ENCODE results near the gene TCF23.

The TCF23 gene

DNA sequence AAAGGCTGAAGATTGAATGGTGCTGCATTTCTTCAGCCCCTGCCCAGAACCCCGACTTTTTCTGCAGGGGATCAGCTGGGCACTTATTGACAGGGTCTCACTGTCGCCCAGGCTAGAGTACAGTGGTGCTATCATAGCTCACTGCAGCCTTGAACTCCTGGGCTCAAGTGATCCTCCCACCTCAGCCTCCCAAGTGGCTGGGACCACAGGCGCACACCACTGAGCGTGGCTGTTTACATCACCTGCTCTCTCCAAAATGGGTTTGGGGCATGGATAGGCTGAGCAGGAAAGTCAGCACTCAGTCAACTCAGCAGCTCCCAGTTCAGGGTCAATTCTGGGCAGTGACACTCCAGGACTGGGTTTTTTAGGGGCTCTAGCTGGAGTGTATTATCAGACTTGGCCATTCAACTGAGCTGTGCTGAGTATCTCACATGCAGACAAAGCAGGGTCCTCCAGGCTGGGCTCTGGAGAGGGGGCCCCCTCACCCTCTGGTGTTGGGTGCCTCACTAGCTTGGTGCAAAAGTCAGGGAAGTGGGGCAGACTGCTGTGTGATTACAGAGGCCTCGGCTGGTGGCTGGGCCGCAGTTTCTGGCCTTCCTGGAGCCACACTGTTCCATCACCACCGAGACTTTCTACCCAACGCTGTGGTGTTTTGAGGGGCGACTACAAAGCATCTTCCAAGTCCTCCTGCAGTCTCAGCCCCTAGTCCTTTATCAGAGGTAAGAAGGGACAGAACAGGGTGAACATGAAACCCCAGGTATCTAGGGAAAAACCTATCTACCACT lies 20.7 kb upstream of the TCF23 start:
- FAIRE-seq, result no peak
- no peak for DNase-seq (ENCODE audit: insufficient read length, low spot score)
- TF ChIP-seq TAF1 (IDR thresholded peaks at IDR 0.05; ENCODE audit: low read depth, low read length) (no peak), SPI1 (IDR thresholded peaks at IDR 0.05; ENCODE audit: low read depth, low read length) (no peak)

DNA sequence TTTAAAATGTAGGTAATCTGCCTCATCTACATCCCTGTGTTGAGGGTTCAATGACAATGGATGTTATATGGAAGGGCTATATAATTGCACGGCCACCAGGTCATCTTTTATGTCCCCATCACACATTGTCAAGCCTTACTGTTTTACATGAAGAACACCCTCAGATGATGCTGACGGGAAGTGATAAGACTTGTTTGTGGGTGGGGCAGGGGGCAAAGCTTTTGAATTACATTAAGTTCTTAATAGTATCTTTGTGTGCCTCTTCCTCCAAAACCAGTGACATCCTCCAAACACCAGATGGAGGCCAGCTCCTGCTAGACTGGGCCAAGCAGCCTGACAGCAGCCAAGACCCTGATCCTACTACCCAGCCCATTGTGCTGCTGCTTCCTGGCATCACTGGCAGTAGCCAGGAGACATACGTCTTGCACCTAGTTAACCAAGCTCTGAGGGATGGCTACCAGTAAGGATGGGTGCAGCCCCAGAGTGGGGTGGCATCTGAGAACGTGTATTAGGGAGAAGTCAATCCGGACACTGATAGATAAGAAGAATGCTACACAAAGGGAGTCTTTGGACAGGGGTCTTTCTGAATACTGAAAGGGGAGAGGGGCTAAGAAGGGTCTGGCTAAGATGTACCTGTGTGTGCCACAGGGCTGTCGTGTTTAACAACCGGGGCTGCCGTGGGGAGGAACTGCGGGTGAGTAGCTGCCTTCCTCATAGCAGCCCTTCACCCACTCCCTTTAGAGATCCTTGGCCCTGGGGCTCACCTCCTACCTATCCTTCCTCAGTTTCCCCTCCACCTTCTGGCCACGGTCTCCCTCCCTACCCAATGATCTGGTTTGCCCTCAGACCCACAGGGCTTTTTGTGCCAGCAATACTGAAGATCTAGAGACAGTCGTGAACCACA lies 19.9 kb upstream of the TCF23 start:
- TF ChIP-seq POLR2A (IDR thresholded peaks at IDR 0.05; ENCODE audit: low read depth, low read length) (no peak), PAX5 (IDR thresholded peaks at IDR 0.05; ENCODE audit: insufficient read depth, low read length, severe bottlenecking) (no peak), TAF1 (IDR thresholded peaks at IDR 0.05; ENCODE audit: low read depth, low read length) (no peak), SPI1 (IDR thresholded peaks at IDR 0.05; ENCODE audit: low read depth, low read length) (no peak), POLR2AphosphoS5 (IDR thresholded peaks at IDR 0.05; ENCODE audit: low read depth, low read length) (no peak), POU2F2 (IDR thresholded peaks at IDR 0.05; ENCODE audit: low read depth, low read length) (no peak)
- FAIRE-seq (no peak), DNase-seq (ENCODE audit: insufficient read length, low spot score) (no peak)

DNA sequence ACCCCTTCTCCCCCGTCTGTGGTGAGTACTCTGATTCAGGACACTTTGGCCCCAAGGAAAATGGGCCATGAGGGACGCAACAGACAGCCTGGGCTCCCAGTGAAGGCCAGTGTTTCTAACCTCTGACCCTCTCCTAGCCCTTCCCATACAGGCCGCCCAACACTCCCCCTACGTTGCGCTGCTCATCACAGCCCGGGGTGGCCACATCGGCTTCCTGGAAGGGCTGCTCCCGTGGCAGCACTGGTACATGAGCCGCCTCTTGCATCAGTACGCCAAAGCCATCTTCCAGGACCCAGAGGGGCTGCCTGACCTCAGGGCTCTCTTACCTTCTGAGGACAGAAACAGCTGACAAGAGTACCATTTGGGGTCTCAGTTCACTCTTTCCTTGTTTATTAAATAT lies 18.4 kb upstream of the TCF23 start:
- DNase-seq (ENCODE audit: insufficient read length, low spot score), result no peak
- TF ChIP-seq TAF1 (IDR thresholded peaks at IDR 0.05; ENCODE audit: low read depth, low read length), result no peak
- TF ChIP-seq POU2F2 (IDR thresholded peaks at IDR 0.05; ENCODE audit: low read depth, low read length), result no peak
- TF ChIP-seq PAX5 (IDR thresholded peaks at IDR 0.05; ENCODE audit: insufficient read depth, low read length, severe bottlenecking), result no peak
- TF ChIP-seq POLR2A (IDR thresholded peaks at IDR 0.05; ENCODE audit: low read depth, low read length), result no peak
- TF ChIP-seq SPI1 (IDR thresholded peaks at IDR 0.05; ENCODE audit: low read depth, low read length), result no peak
- no peak for TF ChIP-seq POLR2AphosphoS5 (IDR thresholded peaks at IDR 0.05; ENCODE audit: low read depth, low read length)
- no peak for FAIRE-seq

DNA sequence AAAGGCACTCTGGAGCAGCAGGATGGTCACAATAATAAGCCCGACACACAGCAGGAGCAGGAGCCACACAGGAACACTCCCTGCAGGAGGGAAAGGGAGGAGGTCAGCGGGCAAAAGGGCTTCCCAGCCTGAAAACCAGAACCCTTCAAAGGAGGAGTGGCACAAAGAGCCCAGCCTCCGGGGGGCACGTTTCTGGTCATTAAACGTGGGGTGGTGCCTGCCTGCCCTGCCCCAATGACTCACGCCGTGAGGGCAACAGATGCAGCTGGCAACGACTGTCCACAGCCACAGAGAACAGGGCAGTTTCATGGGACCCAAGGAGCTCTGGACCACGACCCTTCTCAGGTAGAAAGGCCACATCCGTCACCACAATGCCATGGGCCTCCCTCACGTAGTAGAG lies 17.4 kb upstream of the TCF23 start:
- TF ChIP-seq POLR2AphosphoS5 (IDR thresholded peaks at IDR 0.05; ENCODE audit: low read depth, low read length) (no peak), SPI1 (IDR thresholded peaks at IDR 0.05; ENCODE audit: low read depth, low read length) (no peak), POLR2A (IDR thresholded peaks at IDR 0.05; ENCODE audit: low read depth, low read length) (no peak), POU2F2 (IDR thresholded peaks at IDR 0.05; ENCODE audit: low read depth, low read length) (no peak), TAF1 (IDR thresholded peaks at IDR 0.05; ENCODE audit: low read depth, low read length) (no peak), PAX5 (IDR thresholded peaks at IDR 0.05; ENCODE audit: insufficient read depth, low read length, severe bottlenecking) (no peak)
- FAIRE-seq, result no peak
- DNase-seq (ENCODE audit: insufficient read length, low spot score), result no peak

DNA sequence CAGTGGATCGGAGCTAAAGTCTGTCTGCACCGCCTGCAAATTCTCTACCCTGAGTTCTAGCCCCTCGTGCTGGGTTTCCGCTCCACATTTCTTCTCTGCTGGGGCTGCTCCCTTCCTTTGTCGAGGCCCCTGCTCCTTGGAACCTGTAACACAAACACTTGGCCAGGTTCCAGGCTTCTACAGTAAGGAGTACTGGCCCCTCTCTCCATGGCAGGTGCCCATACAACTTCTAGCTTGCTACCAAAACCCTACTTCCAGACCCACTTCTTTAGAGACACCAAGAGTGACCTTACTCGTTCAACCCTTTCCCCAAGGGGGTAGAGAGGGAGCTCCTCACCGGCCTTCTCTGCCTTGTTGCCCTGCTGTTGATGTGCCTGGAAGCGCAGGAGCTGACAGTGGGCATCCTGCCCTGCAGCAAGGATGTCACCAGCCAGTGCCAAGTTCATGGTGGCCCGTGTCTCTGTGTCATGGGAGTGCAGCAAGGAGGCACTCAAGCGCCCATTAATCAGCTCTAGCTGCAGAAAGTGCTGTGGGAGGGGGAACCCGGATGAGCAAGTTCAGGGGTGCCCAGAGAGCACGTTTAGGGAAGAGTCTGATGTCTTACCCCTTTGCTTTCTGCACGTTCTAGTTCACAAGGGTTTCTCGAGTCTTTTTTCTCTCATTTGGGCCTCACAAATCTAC lies 15.5 kb upstream of the TCF23 start:
- FAIRE-seq (no peak), DNase-seq (ENCODE audit: insufficient read length, low spot score) (no peak)
- TF ChIP-seq TAF1 (IDR thresholded peaks at IDR 0.05; ENCODE audit: low read depth, low read length), result no peak
- no peak for TF ChIP-seq SPI1 (IDR thresholded peaks at IDR 0.05; ENCODE audit: low read depth, low read length)
- no peak for TF ChIP-seq POU2F2 (IDR thresholded peaks at IDR 0.05; ENCODE audit: low read depth, low read length)
- TF ChIP-seq POLR2AphosphoS5 (IDR thresholded peaks at IDR 0.05; ENCODE audit: low read depth, low read length), result no peak
- TF ChIP-seq POLR2A (IDR thresholded peaks at IDR 0.05; ENCODE audit: low read depth, low read length), result no peak
- no peak for TF ChIP-seq PAX5 (IDR thresholded peaks at IDR 0.05; ENCODE audit: insufficient read depth, low read length, severe bottlenecking)

DNA sequence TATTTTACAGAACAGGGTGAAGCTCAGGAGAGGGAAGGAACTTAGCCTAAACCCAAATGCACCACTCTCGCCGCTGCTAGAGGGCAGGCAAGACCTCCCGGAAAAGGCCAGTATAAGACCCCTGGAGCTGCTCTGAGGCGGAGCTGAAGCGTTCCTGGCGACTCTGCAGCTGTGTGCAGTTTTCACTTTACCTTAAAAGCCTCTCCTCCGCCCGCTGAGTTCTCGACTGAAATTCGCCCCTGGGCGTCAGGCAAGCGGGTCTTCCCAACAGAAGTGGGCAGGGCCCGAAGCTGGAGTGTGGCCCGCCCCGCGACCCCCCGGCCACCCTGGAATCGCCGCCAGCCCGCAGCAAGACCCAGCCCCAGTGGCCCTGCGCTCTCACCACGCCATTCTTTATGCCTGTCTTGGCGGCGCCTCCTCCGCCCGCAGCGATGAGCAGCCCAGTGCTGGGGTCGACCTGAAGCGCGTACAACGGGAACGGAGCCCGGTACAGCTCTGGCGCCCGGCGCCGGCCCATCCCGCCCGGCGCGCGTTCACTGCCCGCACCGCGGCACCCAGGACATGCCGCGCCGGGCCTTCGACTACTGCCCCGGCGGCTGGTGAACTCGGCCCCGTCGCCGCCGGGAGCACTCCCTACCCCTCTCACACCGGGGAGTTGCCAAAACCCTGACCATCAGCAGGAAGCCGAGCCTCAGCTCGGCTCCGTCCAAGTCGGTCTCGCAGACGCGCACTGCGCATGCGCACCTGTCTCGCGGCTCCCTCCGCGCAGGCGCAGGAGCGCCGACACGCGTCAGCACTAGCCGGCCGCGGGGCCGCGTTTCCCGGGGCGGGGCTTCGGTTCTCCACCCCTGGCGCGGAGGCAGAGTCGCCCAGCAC lies 14.7 kb upstream of the TCF23 start, which contains the start of gene PREB:
Gene PREB, minus strand, starts transcription at position 732 of the 876 bp plus-strand sequence. Its CDS starts 215 bp downstream, at position 517.
- DNase-seq (ENCODE audit: insufficient read length, low spot score), result peak; percentile 100
- TF ChIP-seq POLR2A (IDR thresholded peaks at IDR 0.05; ENCODE audit: low read depth, low read length), result peak; percentile 76; the same call in 1 of the 2 replicates
- peak; percentile 66 for TF ChIP-seq POLR2AphosphoS5 (IDR thresholded peaks at IDR 0.05; ENCODE audit: low read depth, low read length)
- no peak for TF ChIP-seq SPI1 (IDR thresholded peaks at IDR 0.05; ENCODE audit: low read depth, low read length)
- FAIRE-seq, result peak; percentile 100

DNA sequence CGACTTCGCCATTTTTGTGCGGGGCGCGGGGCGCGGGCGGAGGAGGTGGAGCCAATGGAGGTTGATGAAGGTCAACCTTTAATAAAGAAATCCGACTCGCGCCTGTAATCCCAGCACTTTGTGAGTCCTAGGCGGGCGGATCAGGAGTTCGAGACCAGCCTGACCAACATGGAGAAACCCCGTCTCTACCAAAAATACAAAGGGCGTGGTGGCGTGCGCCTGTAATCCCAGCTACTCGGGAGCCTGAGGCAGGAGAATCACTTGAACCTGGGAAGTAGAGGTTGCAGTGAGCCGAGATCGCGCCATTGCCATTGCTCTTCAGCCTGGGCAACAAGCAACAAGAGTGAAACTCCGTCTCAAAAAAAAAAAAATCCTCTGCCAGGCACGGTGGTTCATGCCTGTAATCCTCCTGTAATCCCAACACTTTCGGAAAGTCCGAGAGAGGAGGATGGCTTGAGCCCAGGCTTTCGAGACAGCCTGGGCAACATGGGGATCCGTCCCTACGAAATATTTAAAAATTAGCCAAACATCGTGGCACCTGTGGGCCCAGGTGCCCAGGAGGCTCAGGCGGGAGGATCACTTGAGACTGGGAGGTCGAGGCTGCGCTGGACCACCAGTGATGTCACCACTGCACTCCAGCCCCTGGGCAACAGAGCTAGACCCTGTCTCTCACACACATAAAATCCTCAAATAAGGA lies 13.9 kb upstream of the TCF23 start:
- TF ChIP-seq POLR2AphosphoS5 (IDR thresholded peaks at IDR 0.05; ENCODE audit: low read depth, low read length) (no peak), POU2F2 (IDR thresholded peaks at IDR 0.05; ENCODE audit: low read depth, low read length) (no peak), TAF1 (IDR thresholded peaks at IDR 0.05; ENCODE audit: low read depth, low read length) (no peak), SPI1 (IDR thresholded peaks at IDR 0.05; ENCODE audit: low read depth, low read length) (no peak), POLR2A (IDR thresholded peaks at IDR 0.05; ENCODE audit: low read depth, low read length) (no peak), PAX5 (IDR thresholded peaks at IDR 0.05; ENCODE audit: insufficient read depth, low read length, severe bottlenecking) (no peak)
- FAIRE-seq (no peak), DNase-seq (ENCODE audit: insufficient read length, low spot score) (no peak)

DNA sequence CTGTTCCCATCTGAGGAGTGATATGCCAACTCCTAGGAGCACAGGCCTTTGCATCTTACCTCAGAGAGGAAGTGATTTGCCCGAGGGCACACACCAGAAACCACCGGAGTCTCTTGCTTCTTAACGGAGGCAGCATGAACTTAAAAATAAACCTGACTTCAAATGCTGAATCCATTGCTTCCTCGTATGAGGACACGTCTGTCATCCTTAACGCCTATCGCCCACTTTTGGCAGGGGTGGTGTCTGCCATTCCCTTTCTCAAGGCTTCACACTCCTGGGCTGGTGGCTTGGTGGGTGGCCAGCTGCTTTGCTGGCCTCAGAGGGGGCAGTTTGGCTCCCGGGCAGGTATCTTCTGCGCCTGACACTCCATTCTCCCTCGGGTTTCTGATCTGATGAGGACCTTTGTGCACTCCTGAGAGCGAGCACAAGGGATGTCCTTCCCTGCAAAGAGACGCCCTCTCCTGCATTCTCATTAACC lies 13.3 kb upstream of the TCF23 start:
- DNase-seq (ENCODE audit: insufficient read length, low spot score) (no peak), FAIRE-seq (no peak)
- TF ChIP-seq POU2F2 (IDR thresholded peaks at IDR 0.05; ENCODE audit: low read depth, low read length), result no peak
- TF ChIP-seq TAF1 (IDR thresholded peaks at IDR 0.05; ENCODE audit: low read depth, low read length), result no peak
- no peak for TF ChIP-seq POLR2A (IDR thresholded peaks at IDR 0.05; ENCODE audit: low read depth, low read length)
- TF ChIP-seq PAX5 (IDR thresholded peaks at IDR 0.05; ENCODE audit: insufficient read depth, low read length, severe bottlenecking), result no peak
- TF ChIP-seq SPI1 (IDR thresholded peaks at IDR 0.05; ENCODE audit: low read depth, low read length), result no peak
- no peak for TF ChIP-seq POLR2AphosphoS5 (IDR thresholded peaks at IDR 0.05; ENCODE audit: low read depth, low read length)

Measured in GM12891 (cell line).